Mesenchymal stem cell (in vitro differentiated cells and primary cell): ENCODE data around the gene HOXC9.
A peak's percentile ranks its signal among the peaks of the same experiment; 100 is the strongest.

ENCODE experiments used
- DNase-seq: peaks from one replicate; pipeline ENCODE4 v3.0.0-alpha.2; 2013
- H2AFZ ChIP-seq: one replicate; pipeline ENCODE4 v1.6.1; 2013; ENCODE audit warnings: low read depth, mild to moderate bottlenecking, control low read depth, inconsistent platforms, low read length, moderate library complexity
- H2AK5ac ChIP-seq: 2 replicates; pipeline ENCODE4 v1.6.1; 2013; ENCODE audit warnings: low read length, moderate library complexity, mild to moderate bottlenecking, inconsistent platforms; ENCODE audit not compliant: severe bottlenecking
- H2BK120ac ChIP-seq: one replicate; pipeline ENCODE4 v1.6.1; 2013; ENCODE audit warnings: low read depth, mild to moderate bottlenecking, inconsistent platforms, low read length, moderate library complexity
- H2BK12ac ChIP-seq, 2 experiments: one replicate each; pipeline ENCODE4 v1.6.1; 2013; ENCODE audit warnings: inconsistent platforms in 2 of 2, low read length in 2 of 2, mild to moderate bottlenecking in 2 of 2, moderate library complexity in 2 of 2, control low read depth in 1 of 2
- H2BK15ac ChIP-seq: one replicate; pipeline ENCODE4 v1.6.1; 2013; ENCODE audit warnings: mild to moderate bottlenecking, low read depth, inconsistent platforms; ENCODE audit not compliant: poor library complexity, severe bottlenecking
- H2BK5ac ChIP-seq: 2 replicates; pipeline ENCODE4 v1.6.1; 2013; ENCODE audit warnings: low read depth, mild to moderate bottlenecking, low read length, control low read depth, inconsistent platforms; ENCODE audit not compliant: poor library complexity, severe bottlenecking
- H3K14ac ChIP-seq, 2 experiments: one replicate each; pipeline ENCODE4 v1.6.1; 2013; ENCODE audit warnings: inconsistent platforms in 2 of 2, low read length in 2 of 2, control low read depth in 1 of 2, mild to moderate bottlenecking in 1 of 2, moderate library complexity in 1 of 2
- H3K18ac ChIP-seq, 2 experiments: one replicate each; pipeline ENCODE4 v1.6.1; 2013; ENCODE audit warnings: inconsistent platforms in 2 of 2, low read length in 2 of 2, control low read depth in 1 of 2, low read depth in 1 of 2, mild to moderate bottlenecking in 1 of 2
- H3K23ac ChIP-seq, 2 experiments: one replicate each; pipeline ENCODE4 v1.6.1; 2013; ENCODE audit warnings: inconsistent platforms in 2 of 2, low read length in 2 of 2, mild to moderate bottlenecking in 2 of 2, moderate library complexity in 2 of 2, control low read depth in 1 of 2
- H3K27ac ChIP-seq: 2 replicates; pipeline ENCODE4 v1.5.1; 2013; ENCODE audit warnings: mild to moderate bottlenecking, moderate library complexity, low read length, control low read depth, inconsistent platforms; ENCODE audit not compliant: poor library complexity, severe bottlenecking
- H3K27me3 ChIP-seq, 2 experiments: 2 replicates each; pipeline versions ENCODE4 v1.6.1 to v1.7.0; 2013; ENCODE audit warnings: low read length in 2 of 2, mild to moderate bottlenecking in 2 of 2, moderate library complexity in 2 of 2, control low read depth in 1 of 2, inconsistent platforms in 1 of 2; ENCODE audit not compliant: control insufficient read depth in 1 of 2, insufficient read depth in 1 of 2
- H3K36me3 ChIP-seq, 2 experiments: 2 replicates each; pipeline versions ENCODE4 v1.6.1 to v1.7.0; 2013; ENCODE audit warnings: low read length in 2 of 2, control low read depth in 1 of 2, inconsistent platforms in 1 of 2, low read depth in 1 of 2, mild to moderate bottlenecking in 1 of 2; ENCODE audit not compliant: insufficient read depth in 2 of 2, control insufficient read depth in 1 of 2
- H3K4ac ChIP-seq, 2 experiments: one replicate each; pipeline ENCODE4 v1.6.1; 2013; ENCODE audit warnings: inconsistent platforms in 2 of 2, low read length in 2 of 2, mild to moderate bottlenecking in 2 of 2, moderate library complexity in 2 of 2, control low read depth in 1 of 2, low read depth in 1 of 2
- H3K4me1 ChIP-seq: 2 replicates; pipeline ENCODE4 v1.6.1; 2013; ENCODE audit warnings: low read depth, low read length, control low read depth; ENCODE audit not compliant: control insufficient read depth, insufficient read depth
- H3K4me2 ChIP-seq: 2 replicates; pipeline ENCODE4 v1.6.1; 2013; ENCODE audit warnings: low read length, mild to moderate bottlenecking, inconsistent platforms; ENCODE audit not compliant: poor library complexity, severe bottlenecking
- H3K4me3 ChIP-seq, 2 experiments: 2 replicates each; pipeline versions ENCODE4 v1.5.1 to v1.7.0; 2013; ENCODE audit warnings: low read length in 2 of 2, mild to moderate bottlenecking in 2 of 2, control low read depth in 1 of 2, low read depth in 1 of 2; ENCODE audit not compliant: insufficient read depth in 1 of 2
- H3K79me1 ChIP-seq: replicated peaks from 2 replicates; pipeline ENCODE4 v1.6.1; 2013; ENCODE audit warnings: mild to moderate bottlenecking, control low read depth, low read length, inconsistent platforms; ENCODE audit not compliant: poor library complexity, severe bottlenecking
- H3K9ac ChIP-seq: 2 replicates; pipeline ENCODE4 v1.7.0; 2013; ENCODE audit warnings: mild to moderate bottlenecking, low read length, moderate library complexity
- H3K9me3 ChIP-seq: 2 replicates; pipeline ENCODE4 v1.7.0; 2013; ENCODE audit warnings: mild to moderate bottlenecking, low read length; ENCODE audit not compliant: control insufficient read depth
- H4K8ac ChIP-seq: one replicate; pipeline ENCODE4 v1.6.1; 2013; ENCODE audit warnings: inconsistent platforms, mild to moderate bottlenecking, low read length, moderate library complexity
- H4K91ac ChIP-seq: one replicate; pipeline ENCODE4 v1.6.1; 2013; ENCODE audit warnings: mild to moderate bottlenecking, low read length, inconsistent platforms
- WGBS: methylation state at CpG from one replicate; pipeline ENCODE4 v1.1.7; 2013; ENCODE audit warnings: mixed read lengths; 5-methylcytosine and 5-hydroxymethylcytosine counted together

Gene HOXC9

GRCh38 chr12:53978477-53979356 lies 21.2 kb upstream of the HOXC9 start:
- Histone ChIP-seq H3K36me3 (no peaks in the 10 kb centered on the region), H3K4me2 (no peak overlapping the region), H3K27ac (no peak overlapping the region), H3K4me3 (no peak overlapping the region), H4K91ac (no peak overlapping the region), H3K4ac (no peak overlapping the region), H3K27me3 (peaks cover 40 to 91% of the 10 kb centered on the region in 2 experiments), H2BK5ac (no peak overlapping the region), H2AFZ (no peak overlapping the region), H3K23ac (no peak overlapping the region), H3K79me1 (peaks cover 1% of the 10 kb centered on the region), H4K8ac (no peak overlapping the region), H3K14ac (no peak overlapping the region), H3K18ac (no peak overlapping the region), H3K4me1 (peaks cover 16% of the 10 kb centered on the region), H2AK5ac (no peak overlapping the region), H2BK120ac (no peak overlapping the region), H2BK12ac (no peak overlapping the region), H3K9ac (no peak overlapping the region), H2BK15ac (no peak overlapping the region), H3K9me3 (no peaks in the 10 kb centered on the region)
- 32% methylated on average over 9 of the region's 15 CpGs for WGBS
- no peak for DNase-seq

GRCh38 chr12:53980104-53980801 lies 19.7 kb upstream of the HOXC9 start:
- peak overlapping the region; percentile 81 for H3K9ac ChIP-seq
- H2AK5ac ChIP-seq = no peak overlapping the region
- 37% methylated on average over 4 of the region's 7 CpGs for WGBS
- no peak for DNase-seq
- no peak overlapping the region for H3K27ac ChIP-seq
- no peak overlapping the region for H2BK15ac ChIP-seq
- H3K23ac ChIP-seq = no peak overlapping the region
- H2BK12ac ChIP-seq = no peak overlapping the region
- H4K8ac ChIP-seq = no peak overlapping the region
- no peak overlapping the region for H3K14ac ChIP-seq
- H3K4me2 ChIP-seq = no peak overlapping the region
- H3K4me3 ChIP-seq = peak overlapping the region in 1 of 2 experiments; percentile 30
- H2BK120ac ChIP-seq = no peak overlapping the region
- H3K9me3 ChIP-seq = no peaks in the 10 kb centered on the region
- H3K4me1 ChIP-seq = peaks cover 11% of the 10 kb centered on the region
- no peak overlapping the region for H3K4ac ChIP-seq
- no peak overlapping the region for H2BK5ac ChIP-seq
- H3K18ac ChIP-seq = no peak overlapping the region
- H3K27me3 ChIP-seq = peaks cover 40 to 88% of the 10 kb centered on the region in 2 experiments
- no peaks in the 10 kb centered on the region for H3K36me3 ChIP-seq
- H3K79me1 ChIP-seq = peaks cover 1% of the 10 kb centered on the region
- no peak overlapping the region for H2AFZ ChIP-seq
- no peak overlapping the region for H4K91ac ChIP-seq

- no peak overlapping the region for H3K4ac ChIP-seq
- H3K14ac ChIP-seq = no peak overlapping the region
- no peak overlapping the region for H4K91ac ChIP-seq
- H3K9me3 ChIP-seq = no peaks in the 10 kb centered on the region
- no peak overlapping the region for H2BK12ac ChIP-seq
- H2BK15ac ChIP-seq = no peak overlapping the region
- H3K4me2 ChIP-seq = no peak overlapping the region
- no peak for DNase-seq
- 44% methylated on average over 14 of the region's 15 CpGs for WGBS
- no peaks in the 10 kb centered on the region for H3K36me3 ChIP-seq
- no peak overlapping the region for H2BK5ac ChIP-seq
- no peak overlapping the region for H2AK5ac ChIP-seq
- H3K4me1 ChIP-seq = peaks cover 11% of the 10 kb centered on the region
- H3K79me1 ChIP-seq = peaks cover 1% of the 10 kb centered on the region
- no peak overlapping the region for H2AFZ ChIP-seq
- no peak overlapping the region for H2BK120ac ChIP-seq
- H3K23ac ChIP-seq = no peak overlapping the region
- peaks cover 33 to 81% of the 10 kb centered on the region in 2 experiments for H3K27me3 ChIP-seq
- H3K9ac ChIP-seq = peak overlapping the region; percentile 81
- H4K8ac ChIP-seq = no peak overlapping the region
- H3K18ac ChIP-seq = no peak overlapping the region
- H3K27ac ChIP-seq = no peak overlapping the region
- H3K4me3 ChIP-seq = peak overlapping the region in 1 of 2 experiments; percentile 30
These were observed 19.0 kb upstream of the HOXC9 start for GRCh38 chr12:53980802-53981496.
